PC-9 (cell line): ENCODE measurements around the gene BAIAP2.

Experiments used
- EZH2 ChIP-seq: fragments of 200-600 bp; sonication (generic); IDR thresholded peaks from 2 replicates; pipeline ENCODE4 v1.8.0; 2017; ENCODE audit warnings: antibody characterized with exemption, low read depth
- TF ChIP-seq, protein P1 (sequence below): fragments of 200-600 bp; sonication (generic); conservative IDR thresholded peaks from 2 replicates; pipeline ENCODE4 v1.6.1; 2017; ENCODE audit warnings: mixed run types, antibody characterized with exemption, mild to moderate bottlenecking, moderate library complexity

GRCh38 chr17:81026266-81027036 is 8.5 kb upstream of the BAIAP2 start:
- TF ChIP-seq, protein P1, sequence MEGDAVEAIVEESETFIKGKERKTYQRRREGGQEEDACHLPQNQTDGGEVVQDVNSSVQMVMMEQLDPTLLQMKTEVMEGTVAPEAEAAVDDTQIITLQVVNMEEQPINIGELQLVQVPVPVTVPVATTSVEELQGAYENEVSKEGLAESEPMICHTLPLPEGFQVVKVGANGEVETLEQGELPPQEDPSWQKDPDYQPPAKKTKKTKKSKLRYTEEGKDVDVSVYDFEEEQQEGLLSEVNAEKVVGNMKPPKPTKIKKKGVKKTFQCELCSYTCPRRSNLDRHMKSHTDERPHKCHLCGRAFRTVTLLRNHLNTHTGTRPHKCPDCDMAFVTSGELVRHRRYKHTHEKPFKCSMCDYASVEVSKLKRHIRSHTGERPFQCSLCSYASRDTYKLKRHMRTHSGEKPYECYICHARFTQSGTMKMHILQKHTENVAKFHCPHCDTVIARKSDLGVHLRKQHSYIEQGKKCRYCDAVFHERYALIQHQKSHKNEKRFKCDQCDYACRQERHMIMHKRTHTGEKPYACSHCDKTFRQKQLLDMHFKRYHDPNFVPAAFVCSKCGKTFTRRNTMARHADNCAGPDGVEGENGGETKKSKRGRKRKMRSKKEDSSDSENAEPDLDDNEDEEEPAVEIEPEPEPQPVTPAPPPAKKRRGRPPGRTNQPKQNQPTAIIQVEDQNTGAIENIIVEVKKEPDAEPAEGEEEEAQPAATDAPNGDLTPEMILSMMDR = no peak
- no peak for TF ChIP-seq EZH2
